K562 (cell line): ENCODE measurements around the gene CAPN13. TPM values are rescaled to one million over a fixed set of nuclear protein-coding genes. Genes with fewer than 3 reads are reported as not detected.

Experiments used
- ATAC-seq: fragments of 200-7000 bp; cut with Tn5 transposase; 3 replicates; pipeline ENCODE4 v1.9.1; 2020; ENCODE audit warnings: moderate library complexity
- BruUV-seq: library from RNA; stranded (reverse); fragments of 400-500 nt; replicated peaks from 2 replicates; lab custom pipeline; 2021; lab: Mats Ljungman, UMichigan
- CTCF ChIA-PET: fragments of 300-600 bp; formaldehyde crosslinking; extraction: SDS; loops from one replicate; lab custom pipeline; 2021; ENCODE audit warnings: low intra/inter-chr PET ratio; lab: Yijun Ruan, JAX
- POLR2A ChIA-PET: fragments of 300-600, 350-650 bp; sonication (Branson Sonifier 250); formaldehyde crosslinking; extraction: SDS; loops from one replicate; lab custom pipeline; 2021; ENCODE audit warnings: antibody characterized with exemption, inconsistent platforms; lab: Yijun Ruan, JAX
- DNase-seq, 4 experiments: peaks; one replicate each; pipeline versions ENCODE4 v3.0.0 to v3.0.0-alpha.2; 2011 to 2018; ENCODE audit warnings: low spot score in 3 of 4, mixed read lengths in 3 of 4; ENCODE audit errors: extremely low read depth in 1 of 4
- FAIRE-seq: peaks from 2 replicates; lab custom pipeline; 2011; peaks lifted over from hg19 to GRCh38; lab: Jason Lieb, UNC
- H2AFZ ChIP-seq: 2 replicates; pipeline ENCODE4 v1.6.0; 2011; ENCODE audit warnings: low read depth, low read length, control low read depth, inconsistent platforms
- H3K27ac ChIP-seq: fragments of 200-600 bp; 3 replicates; pipeline ENCODE4 v1.8.0; 2011; ENCODE audit warnings: low read depth, mild to moderate bottlenecking, control low read depth, inconsistent platforms, low read length, moderate library complexity, mixed read lengths; ENCODE audit errors: extremely low read depth
- H3K27me3 ChIP-seq, 2 experiments: fragments of 300-600 bp in 1 of 2; 2 replicates in 1 of 2; 3 replicates in 1 of 2; pipeline versions ENCODE4 v1.6.0 to v1.8.0; 2011; ENCODE audit warnings: inconsistent platforms in 2 of 2, low read length in 2 of 2, mild to moderate bottlenecking in 1 of 2, mixed read lengths in 1 of 2, moderate library complexity in 1 of 2; ENCODE audit not compliant: control insufficient read depth in 2 of 2, insufficient read depth in 2 of 2
- H3K36me3 ChIP-seq: fragments of 300-600 bp; 3 replicates; pipeline ENCODE4 v1.8.0; 2011; ENCODE audit warnings: mild to moderate bottlenecking, low read length, inconsistent platforms; ENCODE audit not compliant: control insufficient read depth, insufficient read depth
- H3K4me1 ChIP-seq, 2 experiments: fragments of 200-600 bp in 1 of 2; replicated peaks in 1 of 2; 2 replicates in 1 of 2; 3 replicates in 1 of 2; pipeline versions ENCODE4 v1.5.1 to v1.8.0; 2011; ENCODE audit warnings: inconsistent platforms in 2 of 2, low read length in 2 of 2, mild to moderate bottlenecking in 1 of 2, mixed read lengths in 1 of 2, moderate library complexity in 1 of 2; ENCODE audit not compliant: control insufficient read depth in 2 of 2, insufficient read depth in 2 of 2
- H3K4me2 ChIP-seq: 2 replicates; pipeline ENCODE4 v1.6.1; 2011; ENCODE audit warnings: low read length, control low read depth, inconsistent platforms, mixed read lengths; ENCODE audit not compliant: insufficient read depth
- H3K4me3 ChIP-seq: fragments of 200-600 bp; sonication (generic), shearing (Covaris generic); 2 replicates; pipeline ENCODE4 v1.5.1; 2016; ENCODE audit warnings: control low read depth, inconsistent platforms
- H3K79me2 ChIP-seq: fragments of 200-600 bp; 3 replicates; pipeline ENCODE4 v1.8.0; 2011; ENCODE audit warnings: low read length, inconsistent platforms; ENCODE audit not compliant: control insufficient read depth, insufficient read depth
- H3K9ac ChIP-seq, 2 experiments: 2 replicates each; pipeline versions ENCODE4 v1.6.0 to v1.6.1; 2011; ENCODE audit warnings: low read depth in 2 of 2, low read length in 2 of 2, control low read depth in 1 of 2, inconsistent platforms in 1 of 2, mild to moderate bottlenecking in 1 of 2, mixed read lengths in 1 of 2; ENCODE audit not compliant: insufficient read depth in 1 of 2
- H3K9me1 ChIP-seq: one replicate; pipeline ENCODE4 v1.6.0; 2011; ENCODE audit warnings: inconsistent platforms, mild to moderate bottlenecking, low read length, moderate library complexity; ENCODE audit not compliant: control insufficient read depth, insufficient read depth
- H3K9me3 ChIP-seq: replicated peaks from 2 replicates; pipeline ENCODE4 v1.5.1; 2011; ENCODE audit warnings: low read depth, low read length, inconsistent platforms; ENCODE audit not compliant: control insufficient read depth, insufficient read depth
- H4K20me1 ChIP-seq: replicated peaks from 2 replicates; pipeline ENCODE4 v1.6.1; 2011; ENCODE audit warnings: low read length, inconsistent platforms, mixed read lengths; ENCODE audit not compliant: control insufficient read depth, insufficient read depth
- ARID1B ChIP-seq: fragments of 450-650 bp; IDR thresholded peaks from 2 replicates; pipeline ENCODE4 v1.6.1; 2016; ENCODE audit warnings: antibody characterized with exemption, mild to moderate bottlenecking, inconsistent platforms
- NFE2 ChIP-seq: IDR thresholded peaks from 2 replicates; pipeline ENCODE4 v1.6.1; 2014; ENCODE audit warnings: antibody characterized with exemption, low read depth
- POLR2AphosphoS5 ChIP-seq: IDR thresholded peaks from 2 replicates; pipeline ENCODE4 v1.6.1; 2011; ENCODE audit warnings: mild to moderate bottlenecking, low read depth, low read length, moderate library complexity; ENCODE audit not compliant: control insufficient read depth, insufficient read depth
- TBL1XR1 ChIP-seq, 2 experiments: IDR thresholded peaks; 2 replicates each; pipeline ENCODE4 v1.6.1; 2012; ENCODE audit warnings: improper control_type of control experiment in 2 of 2, low read length in 2 of 2, mild to moderate bottlenecking in 1 of 2
- WGBS: fragments of 100-300 bp; shearing (Covaris generic); methylation state at CpG from one replicate; pipeline ENCODE4 v1.1.6; 2016; ENCODE audit warnings: low coverage, mixed read lengths; ENCODE audit not compliant: insufficient coverage; ENCODE audit errors: missing lambda C conversion rate; 5-methylcytosine and 5-hydroxymethylcytosine counted together
- in situ Hi-C: fragments of 300-500 bp; cut with MboI; formaldehyde crosslinking; loops from 4 replicates; pipeline ENCODE4 v1.15.0; 2018; ENCODE audit warnings: inconsistent platforms, mixed read lengths
- intact Hi-C: fragments of 100-400 bp; cut with micrococcal nuclease; formaldehyde crosslinking; loops from 2 replicates; pipeline ENCODE4 v1.14.2; 2022
- polyA plus RNA-seq, 8 experiments: library from polyadenylated mRNA; depleted of rRNA in 4 of 8; stranded (reverse) in 5 of 8; unstranded in 3 of 8; fragments of >200 nt; fragmentation: Nextera tagmentation in 2 of 8; fragmentation: Illumina TruSeq in 1 of 8; extraction: Ambion mirVana in 2 of 8; extraction: Trizol in 1 of 8; gene quantifications; 2 replicates each; pipeline versions ENCODE4 v1.2.1 to v1.2.3, GENCODE V29; 2011 to 2014; ENCODE audit warnings: inconsistent platforms in 1 of 8, missing spikeins in 1 of 8
- total RNA-seq, 7 experiments: library from RNA; depleted of rRNA in 6 of 7; stranded (reverse); fragments of >200 nt in 6 of 7; fragmentation: Illumina TruSeq in 2 of 7; extraction: Trizol in 2 of 7; gene quantifications; 2 replicates each; pipeline versions ENCODE4 v1.2.1 to v1.2.3, GENCODE V29; 2011 to 2021; ENCODE audit warnings: low replicate concordance in 1 of 7
- TF ChIP-seq, protein P1 (sequence below): fragments of 450-650 bp; IDR thresholded peaks from 2 replicates; pipeline ENCODE4 v1.6.1; 2016; ENCODE audit warnings: borderline replicate concordance

CAPN13 gene
- total and polyA plus RNA-seq, 9 of the 15 experiments (the other 6 are each of a cell fraction or from before 2014, with no cell fraction given) = not detected

DNA sequence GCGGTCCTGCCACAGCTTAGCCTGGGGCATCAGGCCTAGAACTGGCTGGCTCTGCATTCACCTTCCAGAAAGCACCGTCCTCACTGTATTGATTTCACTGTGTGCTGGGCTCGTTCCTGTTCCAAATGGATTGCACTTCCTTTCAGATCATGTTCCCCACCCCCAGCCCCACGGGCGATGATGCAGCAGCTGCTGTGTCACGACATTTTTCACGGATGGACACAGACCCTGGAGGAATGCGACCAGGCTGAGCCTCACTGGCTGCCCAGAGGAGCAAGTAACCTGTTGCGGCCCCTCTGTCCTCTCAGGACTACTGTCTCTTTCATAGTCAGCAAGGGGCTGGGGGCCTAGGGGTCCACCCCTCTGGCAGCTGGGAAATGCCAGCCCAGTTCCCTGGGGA, 50.3 kb downstream of the CAPN13 start:
- no peak overlapping the region for H2AFZ ChIP-seq
- peaks cover 22 to 80% of the 10 kb centered on the region in 2 experiments; a peak in 3 of 5 replicates for H3K27me3 ChIP-seq
- no TSS peak for BruUV-seq
- no peaks in the 10 kb centered on the region for H3K36me3 ChIP-seq
- TF ChIP-seq NFE2 (no peak), TBL1XR1 (IDR thresholded peaks at IDR 0.05; ENCODE audit: low read length in 2 of 2) (no peak), POLR2AphosphoS5 (no peak), ARID1B (no peak)
- TF ChIP-seq, protein P1, sequence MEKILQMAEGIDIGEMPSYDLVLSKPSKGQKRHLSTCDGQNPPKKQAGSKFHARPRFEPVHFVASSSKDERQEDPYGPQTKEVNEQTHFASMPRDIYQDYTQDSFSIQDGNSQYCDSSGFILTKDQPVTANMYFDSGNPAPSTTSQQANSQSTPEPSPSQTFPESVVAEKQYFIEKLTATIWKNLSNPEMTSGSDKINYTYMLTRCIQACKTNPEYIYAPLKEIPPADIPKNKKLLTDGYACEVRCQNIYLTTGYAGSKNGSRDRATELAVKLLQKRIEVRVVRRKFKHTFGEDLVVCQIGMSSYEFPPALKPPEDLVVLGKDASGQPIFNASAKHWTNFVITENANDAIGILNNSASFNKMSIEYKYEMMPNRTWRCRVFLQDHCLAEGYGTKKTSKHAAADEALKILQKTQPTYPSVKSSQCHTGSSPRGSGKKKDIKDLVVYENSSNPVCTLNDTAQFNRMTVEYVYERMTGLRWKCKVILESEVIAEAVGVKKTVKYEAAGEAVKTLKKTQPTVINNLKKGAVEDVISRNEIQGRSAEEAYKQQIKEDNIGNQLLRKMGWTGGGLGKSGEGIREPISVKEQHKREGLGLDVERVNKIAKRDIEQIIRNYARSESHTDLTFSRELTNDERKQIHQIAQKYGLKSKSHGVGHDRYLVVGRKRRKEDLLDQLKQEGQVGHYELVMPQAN = no peak
- H3K9me1 ChIP-seq = no peaks in the 10 kb centered on the region
- H3K27ac ChIP-seq = no peak overlapping the region
- DNase-seq (no peak), ATAC-seq (no peak), FAIRE-seq (no peak)
- no peak overlapping the region for H3K4me2 ChIP-seq
- 8% methylated on average over 8 of the region's 9 CpGs for WGBS
- intact Hi-C loops = no loop called here
- ChIA-PET POLR2A (no interaction called here), CTCF (no interaction called here)
- H3K79me2 ChIP-seq = no peaks in the 10 kb centered on the region
- no peak overlapping the region for H3K4me3 ChIP-seq
- H3K9me3 ChIP-seq = no peaks in the 10 kb centered on the region
- peak overlapping the region in 1 of 2 experiments; percentile 35; a peak in 2 of 4 replicates for H3K9ac ChIP-seq
- peaks cover 0 to 12% of the 10 kb centered on the region in 2 experiments; a peak in 3 of 5 replicates for H3K4me1 ChIP-seq
- no peaks in the 10 kb centered on the region; the same call in 1 of the 2 replicates for H4K20me1 ChIP-seq
- in situ Hi-C loops = no loop called here
